HG02938 (cell line): Measurements from ENCODE around the gene SMYD3.

ENCODE experiments used
- ATAC-seq: cut with Tn5 transposase; IDR thresholded peaks from one replicate; pipeline ENCODE4 v1.9.1; 2021; ENCODE audit warnings: mild to moderate bottlenecking, moderate library complexity; ENCODE audit not compliant: unreplicated experiment

The SMYD3 gene

GRCh38 chr1:246476771-246477170 lies 30.3 kb downstream of the SMYD3 start:
- no peak for ATAC-seq

- no peak for ATAC-seq
These were observed 35.4 kb downstream of the SMYD3 start for GRCh38 chr1:246471688-246472087.

- no peak for ATAC-seq
These were observed 36.5 kb downstream of the SMYD3 start for GRCh38 chr1:246470585-246470984.

GRCh38 chr1:246462986-246463385 lies 44.1 kb downstream of the SMYD3 start:
- ATAC-seq, result no peak

GRCh38 chr1:246460406-246460805 lies 46.7 kb downstream of the SMYD3 start:
- no peak for ATAC-seq

- no peak for ATAC-seq
These were observed 47.9 kb downstream of the SMYD3 start for GRCh38 chr1:246459221-246459620.

- no peak for ATAC-seq
These were observed 51.6 kb downstream of the SMYD3 start for GRCh38 chr1:246455476-246455875.

- no peak for ATAC-seq
These were observed 52.4 kb downstream of the SMYD3 start for GRCh38 chr1:246454655-246455054.

- no peak for ATAC-seq
These were observed 56.3 kb downstream of the SMYD3 start for GRCh38 chr1:246450611-246451251.

- ATAC-seq, result no peak
These were observed 58.7 kb downstream of the SMYD3 start for GRCh38 chr1:246448373-246448772.

- no peak for ATAC-seq
These were observed 59.6 kb downstream of the SMYD3 start for GRCh38 chr1:246447501-246447900.

- ATAC-seq, result no peak
These were observed 61.6 kb downstream of the SMYD3 start for GRCh38 chr1:246445503-246445902.

GRCh38 chr1:246444617-246445016 lies 62.5 kb downstream of the SMYD3 start:
- ATAC-seq, result no peak

GRCh38 chr1:246437961-246438360 lies 69.1 kb downstream of the SMYD3 start:
- no peak for ATAC-seq

- no peak for ATAC-seq
These were observed 71.5 kb downstream of the SMYD3 start for GRCh38 chr1:246435421-246436041.

- no peak for ATAC-seq
These were observed 72.7 kb downstream of the SMYD3 start for GRCh38 chr1:246434335-246434734.

- ATAC-seq, result no peak
These were observed 78.4 kb downstream of the SMYD3 start for GRCh38 chr1:246428542-246429308.

GRCh38 chr1:246427611-246428010 lies 79.5 kb downstream of the SMYD3 start:
- ATAC-seq, result no peak

GRCh38 chr1:246425895-246426294 lies 81.2 kb downstream of the SMYD3 start:
- ATAC-seq, result no peak

- no peak for ATAC-seq
These were observed 81.8 kb downstream of the SMYD3 start for GRCh38 chr1:246425139-246425794.

- no peak for ATAC-seq
These were observed 86.8 kb downstream of the SMYD3 start for GRCh38 chr1:246420300-246420699.
